ENCODE measurements around the gene SAG. TPM values are rescaled to one million over a fixed set of nuclear protein-coding genes. Genes with fewer than 3 reads are reported as not detected.

SAG gene
- total RNA-seq, 1 donor from 2014 or later, result not detected

DNA sequence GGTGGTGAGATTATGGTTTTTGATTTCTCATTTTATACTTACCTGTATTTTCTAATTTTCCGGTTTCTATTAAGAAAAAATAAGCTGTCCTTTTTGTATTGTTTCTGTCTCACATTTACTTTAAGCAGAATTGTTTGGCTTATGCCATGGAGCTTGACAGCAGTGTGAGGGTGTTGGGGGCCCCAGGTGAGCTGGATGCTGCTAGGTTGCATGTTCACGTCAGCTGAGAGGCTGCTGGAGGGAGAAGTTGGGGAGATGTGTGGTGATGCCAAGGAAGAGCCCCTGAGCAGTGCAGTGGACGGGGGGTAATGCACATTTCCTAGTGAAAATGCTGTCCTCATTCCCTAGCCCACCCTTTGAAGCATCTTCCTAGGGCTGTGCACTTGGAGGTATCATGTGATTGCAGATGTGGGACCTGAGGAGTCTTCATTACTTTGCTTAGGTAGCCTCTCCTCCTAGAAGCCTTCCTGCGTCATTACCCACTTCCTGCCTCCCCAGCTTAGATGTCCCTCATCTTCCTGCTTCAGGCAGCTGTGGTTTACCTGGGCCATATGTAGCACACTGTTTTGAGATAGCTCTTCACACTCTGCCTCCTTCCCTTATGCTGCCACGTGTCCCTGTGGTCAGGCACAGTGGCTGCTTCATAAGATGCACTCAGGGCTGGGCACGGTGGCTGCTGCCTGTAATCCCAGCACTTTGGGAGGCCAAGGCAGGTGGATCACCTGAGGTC lies 39.9 kb upstream of the SAG start:
- peaks cover 34 to 72% (median 65%) of the 10 kb centered on the region in 3 donors for H3K36me3 ChIP-seq (ENCODE audit: control insufficient read depth in 3 of 3, insufficient read depth in 3 of 3, low read length in 3 of 3)
- H3K9me3 ChIP-seq (ENCODE audit: control insufficient read depth in 3 of 3, low read length in 3 of 3), result no peaks in the 10 kb centered on the region
- H3K27me3 ChIP-seq (ENCODE audit: control insufficient read depth in 3 of 3, insufficient read depth in 3 of 3, low read length in 3 of 3), result no peaks in the 10 kb centered on the region
- no peak overlapping the region for H3K9ac ChIP-seq (ENCODE audit: low read depth in 1 of 3, low read length in 3 of 3)
- no peak overlapping the region for H3K4me3 ChIP-seq (ENCODE audit: low read length in 3 of 3)
- no peaks in the 10 kb centered on the region for H3K4me1 ChIP-seq (ENCODE audit: control insufficient read depth in 3 of 3, insufficient read depth in 3 of 3, low read length in 3 of 3)
- H3K27ac ChIP-seq (ENCODE audit: low read depth, low read length), result no peak overlapping the region

DNA sequence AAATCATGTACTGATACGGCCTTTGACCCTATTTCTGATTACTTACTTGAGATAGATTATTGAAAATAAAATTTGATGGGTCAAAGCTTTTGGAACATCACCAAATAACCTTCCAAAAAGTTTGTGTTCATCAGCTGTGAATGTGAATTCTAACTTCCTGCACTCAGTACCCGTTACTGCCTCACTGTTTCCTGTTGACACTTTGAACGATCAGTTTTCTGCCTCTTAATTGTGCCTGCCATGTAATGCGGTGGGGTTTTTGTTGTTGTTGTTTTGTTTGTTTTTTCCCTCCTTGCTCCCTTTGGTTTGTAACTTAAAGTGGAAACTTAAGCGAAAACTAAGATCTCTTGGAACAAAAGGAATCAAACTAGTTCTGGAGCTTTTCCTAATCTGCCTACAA lies 37.2 kb upstream of the SAG start:
- Histone ChIP-seq H3K27me3 (ENCODE audit: control insufficient read depth in 3 of 3, insufficient read depth in 3 of 3, low read length in 3 of 3) (no peaks in the 10 kb centered on the region), H3K9me3 (ENCODE audit: control insufficient read depth in 3 of 3, low read length in 3 of 3) (no peaks in the 10 kb centered on the region), H3K36me3 (ENCODE audit: control insufficient read depth in 3 of 3, insufficient read depth in 3 of 3, low read length in 3 of 3) (peaks cover 34 to 72% (median 66%) of the 10 kb centered on the region in 3 donors), H3K27ac (ENCODE audit: low read depth, low read length) (no peak overlapping the region), H3K4me1 (ENCODE audit: control insufficient read depth in 3 of 3, insufficient read depth in 3 of 3, low read length in 3 of 3) (no peaks in the 10 kb centered on the region), H3K4me3 (ENCODE audit: low read length in 3 of 3) (no peak overlapping the region), H3K9ac (ENCODE audit: low read depth in 1 of 3, low read length in 3 of 3) (no peak overlapping the region)

- H3K27me3 ChIP-seq (ENCODE audit: control insufficient read depth in 3 of 3, insufficient read depth in 3 of 3, low read length in 3 of 3), result no peaks in the 10 kb centered on the region
- H3K9me3 ChIP-seq (ENCODE audit: control insufficient read depth in 3 of 3, low read length in 3 of 3), result no peaks in the 10 kb centered on the region
- H3K27ac ChIP-seq (ENCODE audit: low read depth, low read length), result no peak overlapping the region
- H3K9ac ChIP-seq (ENCODE audit: low read depth in 1 of 3, low read length in 3 of 3), result no peak overlapping the region
- no peak overlapping the region for H3K4me3 ChIP-seq (ENCODE audit: low read length in 3 of 3)
- peaks cover 36 to 72% (median 68%) of the 10 kb centered on the region in 3 donors for H3K36me3 ChIP-seq (ENCODE audit: control insufficient read depth in 3 of 3, insufficient read depth in 3 of 3, low read length in 3 of 3)
- no peaks in the 10 kb centered on the region for H3K4me1 ChIP-seq (ENCODE audit: control insufficient read depth in 3 of 3, insufficient read depth in 3 of 3, low read length in 3 of 3)
Measured at GRCh38 chr2:233270951-233271350, 36.7 kb upstream of the SAG start.

DNA sequence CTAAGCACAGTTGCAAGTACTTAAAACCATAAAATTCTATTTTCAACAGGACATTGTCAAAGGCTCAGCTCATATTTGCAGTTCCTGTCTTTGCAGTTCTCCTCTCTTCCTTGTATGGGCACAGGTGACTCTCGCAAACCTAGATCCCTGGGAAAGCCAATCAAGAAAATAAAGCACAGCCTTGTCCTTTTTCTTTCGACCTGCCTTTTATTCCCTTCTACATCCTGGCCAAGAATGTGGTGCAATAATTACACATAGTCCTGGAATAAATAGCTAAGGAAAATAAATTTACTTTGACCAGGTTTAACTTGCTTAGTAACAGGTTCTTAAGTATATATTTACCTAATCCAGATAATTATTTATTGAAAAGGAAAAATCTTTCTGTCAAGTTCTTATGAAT lies 35.9 kb upstream of the SAG start:
- Histone ChIP-seq H3K4me1 (ENCODE audit: control insufficient read depth in 3 of 3, insufficient read depth in 3 of 3, low read length in 3 of 3) (no peaks in the 10 kb centered on the region), H3K27me3 (ENCODE audit: control insufficient read depth in 3 of 3, insufficient read depth in 3 of 3, low read length in 3 of 3) (no peaks in the 10 kb centered on the region), H3K4me3 (ENCODE audit: low read length in 3 of 3) (no peak overlapping the region), H3K27ac (ENCODE audit: low read depth, low read length) (no peak overlapping the region), H3K9ac (ENCODE audit: low read depth in 1 of 3, low read length in 3 of 3) (no peak overlapping the region), H3K36me3 (ENCODE audit: control insufficient read depth in 3 of 3, insufficient read depth in 3 of 3, low read length in 3 of 3) (peaks cover 39 to 72% (median 68%) of the 10 kb centered on the region in 3 donors), H3K9me3 (ENCODE audit: control insufficient read depth in 3 of 3, low read length in 3 of 3) (no peaks in the 10 kb centered on the region)

- no peak overlapping the region for H3K9ac ChIP-seq (ENCODE audit: low read depth in 1 of 3, low read length in 3 of 3)
- no peaks in the 10 kb centered on the region for H3K27me3 ChIP-seq (ENCODE audit: control insufficient read depth in 3 of 3, insufficient read depth in 3 of 3, low read length in 3 of 3)
- no peaks in the 10 kb centered on the region for H3K4me1 ChIP-seq (ENCODE audit: control insufficient read depth in 3 of 3, insufficient read depth in 3 of 3, low read length in 3 of 3)
- no peak overlapping the region for H3K27ac ChIP-seq (ENCODE audit: low read depth, low read length)
- H3K36me3 ChIP-seq (ENCODE audit: control insufficient read depth in 3 of 3, insufficient read depth in 3 of 3, low read length in 3 of 3), result peaks cover 44 to 76% (median 71%) of the 10 kb centered on the region in 3 donors
- H3K9me3 ChIP-seq (ENCODE audit: control insufficient read depth in 3 of 3, low read length in 3 of 3), result no peaks in the 10 kb centered on the region
- no peak overlapping the region for H3K4me3 ChIP-seq (ENCODE audit: low read length in 3 of 3)
Measured at GRCh38 chr2:233273120-233273519, 34.5 kb upstream of the SAG start.

DNA sequence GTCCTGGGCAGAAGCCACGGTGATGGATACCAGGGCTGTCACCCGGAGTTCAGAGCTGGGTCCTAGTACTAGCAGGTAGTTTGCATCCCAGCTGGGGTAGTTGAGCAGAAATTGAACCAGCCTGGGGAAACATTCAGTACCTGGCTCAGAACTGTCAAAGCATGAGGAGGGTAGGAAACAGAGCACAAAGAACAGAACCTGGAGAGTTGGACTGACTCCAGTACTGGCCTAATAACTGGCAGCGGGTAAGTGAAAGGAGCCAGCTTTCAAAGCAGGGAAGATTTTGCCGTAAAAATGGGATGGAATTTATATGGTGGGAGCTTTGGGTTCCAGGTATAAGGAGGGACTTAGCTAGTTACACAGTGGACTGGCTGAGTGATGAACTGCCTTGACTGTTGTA lies 32.4 kb upstream of the SAG start:
- no peak overlapping the region for H3K27ac ChIP-seq (ENCODE audit: low read depth, low read length)

GRCh38 chr2:233278921-233279320 lies 28.7 kb upstream of the SAG start:
- Histone ChIP-seq H3K27me3 (ENCODE audit: control insufficient read depth in 3 of 3, insufficient read depth in 3 of 3, low read length in 3 of 3) (no peaks in the 10 kb centered on the region), H3K4me1 (ENCODE audit: control insufficient read depth in 3 of 3, insufficient read depth in 3 of 3, low read length in 3 of 3) (no peaks in the 10 kb centered on the region), H3K27ac (ENCODE audit: low read depth, low read length) (no peak overlapping the region), H3K4me3 (ENCODE audit: low read length in 3 of 3) (no peak overlapping the region), H3K36me3 (ENCODE audit: control insufficient read depth in 3 of 3, insufficient read depth in 3 of 3, low read length in 3 of 3) (peaks cover 42 to 82% (median 79%) of the 10 kb centered on the region in 3 donors), H3K9ac (ENCODE audit: low read depth in 1 of 3, low read length in 3 of 3) (no peak overlapping the region), H3K9me3 (ENCODE audit: control insufficient read depth in 3 of 3, low read length in 3 of 3) (no peaks in the 10 kb centered on the region)

More for the DNA sequence above, 32.4 kb upstream of the SAG start:
- Histone ChIP-seq H3K9me3 (ENCODE audit: control insufficient read depth in 3 of 3, low read length in 3 of 3) (no peaks in the 10 kb centered on the region), H3K36me3 (ENCODE audit: control insufficient read depth in 3 of 3, insufficient read depth in 3 of 3, low read length in 3 of 3) (peaks cover 49 to 84% (median 73%) of the 10 kb centered on the region in 3 donors), H3K4me1 (ENCODE audit: control insufficient read depth in 3 of 3, insufficient read depth in 3 of 3, low read length in 3 of 3) (no peaks in the 10 kb centered on the region), H3K4me3 (ENCODE audit: low read length in 3 of 3) (no peak overlapping the region), H3K27me3 (ENCODE audit: control insufficient read depth in 3 of 3, insufficient read depth in 3 of 3, low read length in 3 of 3) (no peaks in the 10 kb centered on the region), H3K9ac (ENCODE audit: low read depth in 1 of 3, low read length in 3 of 3) (no peak overlapping the region)

DNA sequence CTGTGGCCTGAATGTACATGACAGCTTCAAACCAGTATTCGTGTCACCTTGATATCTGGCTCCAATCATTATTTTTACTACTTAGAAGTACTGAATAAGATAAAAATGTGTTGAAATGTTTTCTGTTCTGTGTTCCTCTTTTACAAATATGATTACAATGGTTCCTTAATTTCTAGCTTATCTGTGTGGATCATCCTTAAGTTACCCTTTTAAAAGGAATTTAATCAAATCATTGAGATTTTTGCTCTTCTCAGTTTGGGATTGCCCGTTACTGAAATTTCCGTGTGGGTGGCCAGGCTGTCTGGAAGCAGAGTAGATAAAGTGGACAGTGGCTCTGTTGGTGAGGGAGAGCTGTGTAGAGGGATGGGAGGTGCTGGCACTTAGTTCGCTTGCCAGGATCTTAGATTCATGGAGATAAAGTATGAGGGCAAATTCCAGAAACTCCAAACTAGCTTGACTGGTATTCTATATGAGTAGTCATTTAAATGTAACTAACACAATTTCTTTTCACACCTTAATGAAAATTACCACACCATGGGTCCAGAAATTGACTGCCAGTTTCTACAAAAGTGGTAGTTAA lies 27.4 kb upstream of the SAG start:
- Histone ChIP-seq H3K4me3 (ENCODE audit: low read length in 3 of 3) (no peak overlapping the region), H3K9ac (ENCODE audit: low read depth in 1 of 3, low read length in 3 of 3) (no peak overlapping the region), H3K36me3 (ENCODE audit: control insufficient read depth in 3 of 3, insufficient read depth in 3 of 3, low read length in 3 of 3) (peaks cover 33 to 76% (median 74%) of the 10 kb centered on the region in 3 donors), H3K9me3 (ENCODE audit: control insufficient read depth in 3 of 3, low read length in 3 of 3) (no peaks in the 10 kb centered on the region), H3K27me3 (ENCODE audit: control insufficient read depth in 3 of 3, insufficient read depth in 3 of 3, low read length in 3 of 3) (no peaks in the 10 kb centered on the region), H3K27ac (ENCODE audit: low read depth, low read length) (no peak overlapping the region), H3K4me1 (ENCODE audit: control insufficient read depth in 3 of 3, insufficient read depth in 3 of 3, low read length in 3 of 3) (no peaks in the 10 kb centered on the region)

DNA sequence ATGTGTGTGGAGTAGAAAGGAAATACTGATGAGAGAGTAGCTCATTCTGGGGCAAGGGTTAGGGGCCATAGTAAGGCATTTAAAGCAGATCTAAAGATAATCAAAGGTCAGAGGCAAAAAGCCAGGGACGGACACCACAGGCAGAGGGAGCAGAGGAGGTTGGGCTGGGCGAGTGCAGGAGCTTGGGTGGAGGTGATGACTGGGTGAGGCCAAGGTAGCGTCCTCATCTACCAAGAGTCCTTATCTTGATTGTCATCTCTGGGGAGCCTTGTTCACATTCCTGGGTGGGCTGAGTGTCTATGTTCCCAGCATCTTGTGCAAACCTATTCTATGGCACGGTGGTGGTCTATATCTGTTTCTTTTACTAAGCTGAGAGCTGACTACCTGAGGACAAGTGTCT lies 26.1 kb upstream of the SAG start:
- Histone ChIP-seq H3K27me3 (ENCODE audit: control insufficient read depth in 3 of 3, insufficient read depth in 3 of 3, low read length in 3 of 3) (no peaks in the 10 kb centered on the region), H3K4me1 (ENCODE audit: control insufficient read depth in 3 of 3, insufficient read depth in 3 of 3, low read length in 3 of 3) (no peaks in the 10 kb centered on the region), H3K36me3 (ENCODE audit: control insufficient read depth in 3 of 3, insufficient read depth in 3 of 3, low read length in 3 of 3) (peaks cover 31 to 70% (median 67%) of the 10 kb centered on the region in 3 donors), H3K9me3 (ENCODE audit: control insufficient read depth in 3 of 3, low read length in 3 of 3) (no peaks in the 10 kb centered on the region), H3K9ac (ENCODE audit: low read depth in 1 of 3, low read length in 3 of 3) (no peak overlapping the region), H3K4me3 (ENCODE audit: low read length in 3 of 3) (no peak overlapping the region), H3K27ac (ENCODE audit: low read depth, low read length) (no peak overlapping the region)

- Histone ChIP-seq H3K9me3 (ENCODE audit: control insufficient read depth in 3 of 3, low read length in 3 of 3) (no peaks in the 10 kb centered on the region), H3K27me3 (ENCODE audit: control insufficient read depth in 3 of 3, insufficient read depth in 3 of 3, low read length in 3 of 3) (no peaks in the 10 kb centered on the region), H3K27ac (ENCODE audit: low read depth, low read length) (no peak overlapping the region), H3K4me3 (ENCODE audit: low read length in 3 of 3) (no peak overlapping the region), H3K4me1 (ENCODE audit: control insufficient read depth in 3 of 3, insufficient read depth in 3 of 3, low read length in 3 of 3) (no peaks in the 10 kb centered on the region), H3K9ac (ENCODE audit: low read depth in 1 of 3, low read length in 3 of 3) (no peak overlapping the region), H3K36me3 (ENCODE audit: control insufficient read depth in 3 of 3, insufficient read depth in 3 of 3, low read length in 3 of 3) (peaks cover 27 to 70% (median 68%) of the 10 kb centered on the region in 3 donors)
Measured at GRCh38 chr2:233281992-233282603, 25.5 kb upstream of the SAG start.
